ENCODE data around the gene SNX1.

The SNX1 gene

DNA sequence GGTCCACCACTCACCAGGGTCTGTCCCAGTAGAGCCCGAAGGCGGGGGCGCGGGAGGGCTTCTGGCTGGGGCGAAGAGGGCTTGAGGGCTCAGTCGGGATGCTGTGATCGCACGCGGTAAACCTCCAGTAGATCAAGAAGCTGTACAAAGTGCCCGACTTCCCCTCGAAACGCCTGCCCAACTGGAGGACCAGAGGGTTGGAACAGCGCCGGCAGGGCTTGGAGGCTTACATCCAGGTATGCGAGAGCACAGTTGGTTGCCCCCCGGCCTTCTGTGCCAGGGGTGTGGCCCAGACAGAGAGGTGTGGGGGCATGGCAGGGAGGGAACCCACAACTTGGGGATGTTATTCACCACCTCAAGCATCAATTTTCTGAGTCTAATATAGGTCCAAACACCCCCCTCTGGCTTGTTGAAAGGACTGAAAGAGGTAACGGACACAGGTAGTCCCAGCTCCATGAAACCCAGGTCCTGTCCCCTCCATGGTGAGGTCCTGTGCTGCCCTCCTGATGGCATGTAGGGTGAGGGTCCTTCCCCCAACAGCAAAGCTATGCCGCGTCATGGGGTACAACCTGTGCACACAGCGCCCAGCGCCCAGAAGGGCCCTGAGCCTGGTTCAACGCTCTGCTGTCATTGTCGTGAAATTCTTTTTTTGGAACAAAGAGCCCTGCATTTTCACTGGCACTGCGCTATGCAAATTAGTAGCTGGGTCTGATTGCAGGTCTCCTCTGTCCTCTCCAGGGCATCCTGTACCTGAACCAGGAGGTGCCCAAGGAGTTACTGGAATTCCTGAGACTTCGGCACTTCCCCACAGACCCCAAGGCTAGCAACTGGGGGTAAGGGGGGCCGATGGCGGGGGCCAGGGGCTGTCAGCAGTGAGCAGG is 57.0 kb downstream of the SNX1 start:
- DNase-seq: no peak
- H3K27ac ChIP-seq: no peak overlapping the region
- H3K4me3 ChIP-seq (ENCODE audit: low read depth, low read length): peak overlapping the region; percentile 49

DNA sequence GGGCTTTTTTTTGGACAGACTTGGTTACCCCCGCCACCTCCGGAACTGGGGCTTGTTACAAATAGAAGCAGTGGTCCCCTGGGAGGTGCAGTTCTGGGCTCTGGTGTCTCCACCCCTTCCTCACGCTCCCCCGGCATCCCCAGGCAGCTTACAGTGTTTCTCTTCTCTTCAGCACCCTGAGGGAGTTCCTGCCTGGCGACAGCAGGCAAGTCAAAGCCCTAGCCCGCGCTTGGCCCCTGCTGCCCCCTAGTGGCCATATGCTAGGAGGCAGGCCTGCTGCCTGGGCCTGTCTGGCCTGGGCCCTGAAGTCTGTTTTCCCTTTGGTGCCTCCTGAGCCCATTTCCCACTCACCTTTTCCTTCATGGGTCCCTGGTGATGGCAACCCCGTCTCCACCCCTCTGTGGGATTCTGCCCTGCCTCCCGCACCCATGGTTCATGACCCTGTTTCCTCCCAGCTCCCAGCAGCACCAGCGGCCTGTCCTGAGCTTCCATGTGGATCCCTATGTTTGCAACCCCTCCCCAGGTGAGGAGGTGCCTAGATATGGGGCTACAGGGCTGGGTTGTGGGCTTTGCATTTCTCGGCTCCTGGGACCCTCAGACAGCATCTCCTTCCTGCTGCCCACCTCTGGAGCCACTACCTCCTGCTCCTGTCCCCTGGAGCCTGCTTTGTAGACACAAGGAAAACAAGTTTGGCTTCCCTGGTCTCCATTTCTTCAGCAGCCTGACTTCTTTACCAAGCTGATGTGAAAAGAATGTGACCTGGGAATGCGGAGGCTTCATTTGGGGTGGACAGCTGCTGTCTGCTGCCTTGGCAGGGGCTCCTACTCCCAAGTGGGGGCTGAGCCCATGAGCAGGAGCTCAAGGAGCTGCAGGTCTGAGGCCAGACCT is 57.9 kb downstream of the SNX1 start:
- Histone ChIP-seq H3K27me3 (replicated peaks) (peaks cover 3% of the 10 kb centered on the region), H3K27ac (no peak overlapping the region), H3K36me3 (replicated peaks) (peaks cover 43% of the 10 kb centered on the region), H3K4me3 (ENCODE audit: low read depth, low read length) (no peak overlapping the region)
- TF ChIP-seq, protein P1, sequence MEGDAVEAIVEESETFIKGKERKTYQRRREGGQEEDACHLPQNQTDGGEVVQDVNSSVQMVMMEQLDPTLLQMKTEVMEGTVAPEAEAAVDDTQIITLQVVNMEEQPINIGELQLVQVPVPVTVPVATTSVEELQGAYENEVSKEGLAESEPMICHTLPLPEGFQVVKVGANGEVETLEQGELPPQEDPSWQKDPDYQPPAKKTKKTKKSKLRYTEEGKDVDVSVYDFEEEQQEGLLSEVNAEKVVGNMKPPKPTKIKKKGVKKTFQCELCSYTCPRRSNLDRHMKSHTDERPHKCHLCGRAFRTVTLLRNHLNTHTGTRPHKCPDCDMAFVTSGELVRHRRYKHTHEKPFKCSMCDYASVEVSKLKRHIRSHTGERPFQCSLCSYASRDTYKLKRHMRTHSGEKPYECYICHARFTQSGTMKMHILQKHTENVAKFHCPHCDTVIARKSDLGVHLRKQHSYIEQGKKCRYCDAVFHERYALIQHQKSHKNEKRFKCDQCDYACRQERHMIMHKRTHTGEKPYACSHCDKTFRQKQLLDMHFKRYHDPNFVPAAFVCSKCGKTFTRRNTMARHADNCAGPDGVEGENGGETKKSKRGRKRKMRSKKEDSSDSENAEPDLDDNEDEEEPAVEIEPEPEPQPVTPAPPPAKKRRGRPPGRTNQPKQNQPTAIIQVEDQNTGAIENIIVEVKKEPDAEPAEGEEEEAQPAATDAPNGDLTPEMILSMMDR (IDR thresholded peaks at IDR 0.05; ENCODE audit: low read depth, low read length, missing control alignments): peak; percentile 99
- peak; percentile 80 for DNase-seq
- in situ Hi-C loops (cut with HindIII; ENCODE audit: low pct_ligation_motif_present, low sequenced_read_pairs): no loop called here

More for the DNA sequence above, 57.0 kb downstream of the SNX1 start:
- in situ Hi-C loops (cut with HindIII; ENCODE audit: low pct_ligation_motif_present, low sequenced_read_pairs): no loop called here
- Histone ChIP-seq H3K36me3 (replicated peaks) (peaks cover 33% of the 10 kb centered on the region), H3K27me3 (replicated peaks) (peaks cover 3% of the 10 kb centered on the region)
- TF ChIP-seq, protein P1 (IDR thresholded peaks at IDR 0.05; ENCODE audit: low read depth, low read length, missing control alignments): no peak

DNA sequence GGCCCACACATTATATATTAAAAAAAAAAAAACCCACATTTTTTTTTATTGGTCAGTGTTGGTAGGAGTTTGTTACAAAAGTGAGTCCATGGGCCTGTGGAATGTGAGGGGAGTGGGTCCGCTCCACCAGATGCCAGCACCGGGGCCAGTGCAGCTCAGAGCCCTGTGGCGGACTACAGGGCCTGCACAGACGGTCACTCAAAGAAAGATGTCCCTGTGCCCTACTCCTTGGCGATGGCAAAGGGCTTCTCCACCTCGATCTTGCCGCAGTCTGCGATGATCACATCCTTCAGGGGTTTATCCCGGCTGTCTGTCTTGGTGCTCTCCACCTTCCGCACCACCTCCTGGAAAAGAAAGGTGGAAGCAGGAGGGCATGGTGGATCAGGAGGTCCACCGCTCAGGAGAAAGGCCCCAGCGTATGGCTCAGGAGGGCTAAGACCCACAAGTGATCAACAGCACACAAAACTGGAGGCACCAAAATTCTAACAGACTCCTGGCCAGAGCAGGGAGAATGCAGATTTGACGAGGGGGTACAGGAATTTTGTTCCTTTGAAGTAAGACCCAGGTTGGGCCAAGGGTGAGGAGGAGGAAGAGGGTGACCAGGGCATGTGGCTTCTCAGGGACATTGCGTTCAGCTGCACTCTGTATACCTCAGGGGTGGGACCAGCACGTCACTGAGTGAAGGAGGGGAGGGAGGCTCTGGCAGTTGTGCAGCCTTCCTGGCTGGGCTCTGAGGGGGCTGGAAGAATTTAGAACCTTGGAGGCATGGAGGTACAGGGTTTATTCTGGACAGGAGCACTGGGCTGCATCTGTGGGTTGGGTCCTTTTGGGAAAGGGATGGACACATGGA is 60.2 kb downstream of the SNX1 start:
- in situ Hi-C loops (cut with HindIII; ENCODE audit: low pct_ligation_motif_present, low sequenced_read_pairs): no loop called here
- Histone ChIP-seq H3K4me3 (ENCODE audit: low read depth, low read length) (no peak overlapping the region), H3K27ac (no peak overlapping the region), H3K27me3 (replicated peaks) (peaks cover 3% of the 10 kb centered on the region), H3K36me3 (replicated peaks) (peaks cover 66% of the 10 kb centered on the region)
- no peak for DNase-seq
- TF ChIP-seq, protein P1 (IDR thresholded peaks at IDR 0.05; ENCODE audit: low read depth, low read length, missing control alignments): no peak

DNA sequence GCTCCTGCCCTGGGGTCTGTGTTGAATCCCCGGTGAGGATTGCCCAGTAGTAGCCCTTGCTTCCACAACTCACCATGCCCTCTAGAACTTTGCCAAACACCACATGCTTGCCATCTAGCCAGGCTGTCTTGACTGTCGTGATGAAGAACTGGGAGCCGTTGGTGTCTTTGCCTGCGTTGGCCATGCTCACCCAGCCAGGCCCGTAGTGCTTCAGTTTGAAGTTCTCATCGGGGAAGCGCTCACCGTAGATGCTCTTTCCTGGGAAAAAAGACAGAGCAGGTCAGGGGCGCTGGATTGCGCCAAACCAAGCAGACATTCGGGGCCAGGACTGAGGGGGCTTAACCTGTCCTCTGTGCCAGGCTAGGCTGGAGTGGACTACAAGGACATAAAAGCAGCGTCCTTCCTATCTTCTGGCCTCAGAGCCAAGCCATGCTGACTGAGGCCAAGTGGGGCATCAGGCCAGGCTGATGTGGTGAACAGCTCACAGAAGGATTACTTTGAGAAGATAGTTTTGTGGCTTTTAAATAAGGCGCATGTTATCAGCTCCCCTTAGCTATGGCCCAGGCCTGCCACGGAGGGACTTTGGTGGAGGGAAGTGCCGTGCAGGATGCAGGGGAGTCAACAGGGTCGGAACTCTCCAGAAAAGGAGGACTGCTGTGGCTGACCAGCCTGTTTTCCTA is 61.0 kb downstream of the SNX1 start:
- H3K36me3 ChIP-seq (replicated peaks): peaks cover 71% of the 10 kb centered on the region
- TF ChIP-seq, protein P1 (IDR thresholded peaks at IDR 0.05; ENCODE audit: low read depth, low read length, missing control alignments): no peak
- in situ Hi-C loops (cut with HindIII; ENCODE audit: low pct_ligation_motif_present, low sequenced_read_pairs): no loop called here

DNA sequence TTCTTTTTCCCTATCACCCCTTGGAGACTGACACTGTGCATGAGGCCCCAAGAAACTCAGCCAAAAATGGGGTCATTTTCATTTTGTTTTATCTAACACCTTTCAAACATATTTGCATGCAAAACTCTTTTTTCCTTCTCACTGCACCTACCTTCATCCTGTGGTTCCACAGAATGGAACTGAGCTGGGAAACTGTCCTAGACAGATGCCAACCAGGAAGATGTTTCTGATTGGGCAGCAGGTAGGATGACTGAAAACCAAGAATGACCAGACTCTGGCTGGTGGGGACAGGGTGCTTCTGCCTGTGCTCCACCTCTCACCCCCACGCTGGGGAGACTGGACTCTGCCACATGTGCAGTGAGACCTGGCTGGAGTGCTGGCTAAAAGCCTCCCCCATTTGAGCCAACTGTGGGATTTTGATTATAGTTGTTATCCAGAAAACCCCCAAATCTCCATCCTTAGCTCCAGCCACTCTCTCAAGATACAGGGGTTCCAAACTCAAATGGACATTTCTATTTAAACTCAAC is 61.9 kb downstream of the SNX1 start:
- no peak overlapping the region for H3K4me3 ChIP-seq (ENCODE audit: low read depth, low read length)
- no peaks in the 10 kb centered on the region for H3K27me3 ChIP-seq (replicated peaks)
- in situ Hi-C loops (cut with HindIII; ENCODE audit: low pct_ligation_motif_present, low sequenced_read_pairs): no loop called here
- no peak for DNase-seq
- H3K36me3 ChIP-seq (replicated peaks): peaks cover 72% of the 10 kb centered on the region
- TF ChIP-seq, protein P1 (IDR thresholded peaks at IDR 0.05; ENCODE audit: low read depth, low read length, missing control alignments): no peak
- H3K27ac ChIP-seq: no peak overlapping the region

More for the DNA sequence above, 61.0 kb downstream of the SNX1 start:
- H3K27me3 ChIP-seq (replicated peaks): peaks cover 3% of the 10 kb centered on the region
- no peak overlapping the region for H3K4me3 ChIP-seq (ENCODE audit: low read depth, low read length)
- DNase-seq: no peak
- H3K27ac ChIP-seq: no peak overlapping the region

Data from brain microvascular endothelial cell (primary cell).